H1 (cell line): ENCODE data around the gene CIAO3. TPM values are rescaled to one million over a fixed set of nuclear protein-coding genes. Genes with fewer than 3 reads are reported as not detected.

ENCODE experiments used
- CTCF ChIA-PET: fragments of 300-600 bp; sonication (Branson Sonifier 250); formaldehyde crosslinking; loops from one replicate; lab custom pipeline; 2021; ENCODE audit not compliant: partially characterized antibody; lab: Charles Lee
- POLR2A ChIA-PET: fragments of 300-600 bp; sonication (Branson Sonifier 250); formaldehyde crosslinking; loops from one replicate; lab custom pipeline; 2021; ENCODE audit warnings: inconsistent platforms; ENCODE audit not compliant: partially characterized antibody; lab: Charles Lee
- DNase-seq, 2 experiments: peaks; one replicate each; pipeline versions ENCODE4 v3.0.0 to v3.0.0-alpha.2; 2010 to 2022; ENCODE audit warnings: low spot score in 2 of 2, low read depth in 1 of 2, mixed read lengths in 1 of 2
- FAIRE-seq: peaks from 2 replicates; lab custom pipeline; 2011; peaks lifted over from hg19 to GRCh38; lab: Jason Lieb, UNC
- H2AFZ ChIP-seq: 2 replicates; pipeline ENCODE4 v1.8.1; 2012; ENCODE audit warnings: low read length, inconsistent platforms
- H2AK5ac ChIP-seq: 2 replicates; pipeline ENCODE4 v1.6.1; 2013; ENCODE audit warnings: low read depth, low read length
- H2BK120ac ChIP-seq: replicated peaks from 2 replicates; pipeline ENCODE3; 2013; ENCODE audit warnings: low read depth, low read length, inconsistent platforms
- H2BK12ac ChIP-seq: 2 replicates; pipeline ENCODE4 v1.6.1; 2013; ENCODE audit warnings: low read depth, low read length
- H2BK15ac ChIP-seq: 2 replicates; pipeline ENCODE4 v1.6.1; 2013; ENCODE audit warnings: low read length
- H2BK20ac ChIP-seq: 2 replicates; pipeline ENCODE4 v1.6.1; 2013; ENCODE audit warnings: low read length
- H2BK5ac ChIP-seq: 2 replicates; pipeline ENCODE4 v1.6.1; 2013; ENCODE audit warnings: low read depth, low read length
- H3K14ac ChIP-seq: 2 replicates; pipeline ENCODE4 v1.6.1; 2013; ENCODE audit warnings: inconsistent platforms; ENCODE audit not compliant: insufficient read length
- H3K18ac ChIP-seq: 2 replicates; pipeline ENCODE4 v1.6.1; 2013; ENCODE audit warnings: low read length; ENCODE audit errors: extremely low read depth
- H3K23ac ChIP-seq: 2 replicates; pipeline ENCODE4 v1.6.1; 2013; ENCODE audit warnings: inconsistent platforms; ENCODE audit not compliant: insufficient read length
- H3K23me2 ChIP-seq: 2 replicates; pipeline ENCODE4 v1.6.1; 2013; ENCODE audit warnings: low read depth, low read length
- H3K27ac ChIP-seq: 2 replicates; pipeline ENCODE4 v1.6.1; 2011; ENCODE audit warnings: low read depth, low read length, inconsistent platforms
- H3K27me3 ChIP-seq, 4 experiments: replicated peaks in 1 of 4; 1 replicate in 1 of 4; 2 replicates in 3 of 4; pipeline versions ENCODE4 v1.6.1 to v1.8.1; 2011 to 2013; ENCODE audit warnings: low read length in 3 of 4, mild to moderate bottlenecking in 3 of 4, inconsistent platforms in 2 of 4, mixed read lengths in 2 of 4, moderate library complexity in 1 of 4; ENCODE audit not compliant: control insufficient read depth in 3 of 4, insufficient read depth in 3 of 4; ENCODE audit errors: extremely low read depth in 1 of 4
- H3K36me3 ChIP-seq, 4 experiments: 2 replicates each; pipeline versions ENCODE4 v1.6.1 to v1.8.1; 2011 to 2013; ENCODE audit warnings: mild to moderate bottlenecking in 4 of 4, low read length in 3 of 4, moderate library complexity in 2 of 4, control low read depth in 1 of 4, inconsistent platforms in 1 of 4; ENCODE audit not compliant: insufficient read depth in 4 of 4, control insufficient read depth in 2 of 4
- H3K4ac ChIP-seq: replicated peaks from 2 replicates; pipeline ENCODE3; 2013; ENCODE audit warnings: low read length, low read depth, mixed read lengths, inconsistent platforms; ENCODE audit not compliant: insufficient read length
- H3K4me1 ChIP-seq, 4 experiments: replicated peaks in 1 of 4; 1 replicate in 1 of 4; 2 replicates in 3 of 4; pipeline versions ENCODE4 v1.6.1 to v1.8.1; 2011 to 2013; ENCODE audit warnings: low read length in 3 of 4, inconsistent platforms in 2 of 4, mixed read lengths in 1 of 4; ENCODE audit not compliant: insufficient read depth in 4 of 4, control insufficient read depth in 3 of 4
- H3K4me2 ChIP-seq, 2 experiments: 2 replicates each; pipeline versions ENCODE4 v1.6.1 to v1.8.1; 2011 to 2013; ENCODE audit warnings: low read depth in 2 of 2, low read length in 2 of 2, control low read depth in 1 of 2, inconsistent platforms in 1 of 2, mild to moderate bottlenecking in 1 of 2; ENCODE audit not compliant: insufficient read depth in 1 of 2
- H3K4me3 ChIP-seq, 4 experiments: fragments of 200-600, 300-600 bp in 1 of 4; sonication (generic), shearing (Covaris generic), sonication (Bioruptor Twin) in 1 of 4; 2 replicates each; pipeline versions ENCODE4 v1.5.1 to v1.8.1; 2011 to 2016; ENCODE audit warnings: low read length in 4 of 4, low read depth in 3 of 4, control low read depth in 2 of 4, inconsistent platforms in 2 of 4, mild to moderate bottlenecking in 2 of 4, mixed read lengths in 1 of 4, moderate library complexity in 1 of 4; ENCODE audit not compliant: insufficient read depth in 2 of 4; ENCODE audit errors: extremely low read depth in 1 of 4
- H3K56ac ChIP-seq: replicated peaks from 2 replicates; pipeline ENCODE3; 2013; ENCODE audit warnings: low read depth, mild to moderate bottlenecking, mixed read lengths, low read length, inconsistent platforms; ENCODE audit not compliant: insufficient read length
- H3K79me1 ChIP-seq: 2 replicates; pipeline ENCODE4 v1.6.1; 2013; ENCODE audit warnings: low read depth, low read length, control low read depth
- H3K79me2 ChIP-seq, 2 experiments: 2 replicates each; pipeline versions ENCODE4 v1.6.1 to v1.8.1; 2012 to 2013; ENCODE audit warnings: low read length in 2 of 2, mild to moderate bottlenecking in 2 of 2, inconsistent platforms in 1 of 2; ENCODE audit not compliant: insufficient read depth in 2 of 2, control insufficient read depth in 1 of 2
- H3K9ac ChIP-seq, 4 experiments: replicated peaks in 1 of 4; 1 replicate in 1 of 4; 2 replicates in 3 of 4; pipeline versions ENCODE4 v1.6.1 to v1.8.1; 2011 to 2013; ENCODE audit warnings: low read depth in 3 of 4, low read length in 3 of 4, control low read depth in 2 of 4, mild to moderate bottlenecking in 2 of 4, moderate library complexity in 2 of 4, inconsistent platforms in 1 of 4; ENCODE audit errors: extremely low read depth in 1 of 4
- H3K9me3 ChIP-seq, 2 experiments: 2 replicates each; pipeline versions ENCODE4 v1.6.1 to v1.8.1; 2012 to 2013; ENCODE audit warnings: mild to moderate bottlenecking in 2 of 2, moderate library complexity in 2 of 2, control low read depth in 1 of 2, inconsistent platforms in 1 of 2, low read depth in 1 of 2, low read length in 1 of 2, mixed read lengths in 1 of 2; ENCODE audit not compliant: insufficient read depth in 2 of 2
- H4K20me1 ChIP-seq, 2 experiments: replicated peaks in 1 of 2; 2 replicates each; pipeline versions ENCODE3 to v1.8.1; 2011 to 2013; ENCODE audit warnings: inconsistent platforms in 2 of 2, low read length in 2 of 2, mild to moderate bottlenecking in 1 of 2; ENCODE audit not compliant: insufficient read depth in 2 of 2, control insufficient read depth in 1 of 2
- H4K5ac ChIP-seq: 2 replicates; pipeline ENCODE4 v1.6.1; 2013; ENCODE audit warnings: low read length, low read depth, mixed read lengths, inconsistent platforms; ENCODE audit not compliant: insufficient read length
- H4K8ac ChIP-seq: 2 replicates; pipeline ENCODE4 v1.8.0; 2013; ENCODE audit warnings: mild to moderate bottlenecking, moderate library complexity, low read length, inconsistent platforms; ENCODE audit not compliant: insufficient read depth; ENCODE audit errors: extremely low read depth
- H4K91ac ChIP-seq: replicated peaks from 2 replicates; pipeline ENCODE3; 2013; ENCODE audit warnings: low read length, mixed read lengths, inconsistent platforms; ENCODE audit not compliant: insufficient read length
- BACH1 ChIP-seq: IDR thresholded peaks from 2 replicates; pipeline ENCODE4 v1.6.1; 2012; ENCODE audit warnings: low read length, improper control_type of control experiment
- BRCA1 ChIP-seq: IDR thresholded peaks from 2 replicates; pipeline ENCODE4 v1.6.1; 2012; ENCODE audit warnings: low read depth, low read length, improper control_type of control experiment
- CBX5 ChIP-seq: fragments of 300-800, 300-1000 bp; sonication (generic); IDR thresholded peaks from 2 replicates; pipeline ENCODE4 v1.7.1; 2016; ENCODE audit warnings: antibody characterized with exemption, low read length, low read depth
- CEBPB ChIP-seq: IDR thresholded peaks from 2 replicates; pipeline ENCODE4 v1.6.1; 2012; ENCODE audit warnings: low read depth, low read length
- GABPA ChIP-seq: IDR thresholded peaks from 2 replicates; pipeline ENCODE4 v1.6.1; 2011; ENCODE audit warnings: mild to moderate bottlenecking, low read length, moderate library complexity, borderline replicate concordance; ENCODE audit not compliant: insufficient read depth
- KDM1A ChIP-seq: fragments of 200-600, 300-600 bp; sonication (generic); IDR thresholded peaks from 2 replicates; pipeline ENCODE4 v1.7.1; 2016; ENCODE audit warnings: mild to moderate bottlenecking, low read length, borderline replicate concordance
- NANOG ChIP-seq: IDR thresholded peaks from 2 replicates; pipeline ENCODE4 v1.6.1; 2011; ENCODE audit warnings: low read length, low read depth, mild to moderate bottlenecking, inconsistent platforms; ENCODE audit not compliant: insufficient read depth, poor library complexity, severe bottlenecking
- POLR2AphosphoS5 ChIP-seq: IDR thresholded peaks from 2 replicates; pipeline ENCODE4 v1.6.1; 2011; ENCODE audit warnings: low read depth, low read length
- RBBP5 ChIP-seq: IDR thresholded peaks from 2 replicates; pipeline ENCODE4 v1.7.1; 2012; ENCODE audit warnings: low read depth, mild to moderate bottlenecking, inconsistent platforms, low read length, moderate library complexity, borderline replicate concordance
- SAP30 ChIP-seq: fragments of 300-600 bp; sonication (generic); IDR thresholded peaks from 2 replicates; pipeline ENCODE4 v1.7.1; 2012; ENCODE audit warnings: low read length, moderate library complexity, mild to moderate bottlenecking, inconsistent platforms; ENCODE audit not compliant: insufficient read depth, insufficient replicate concordance
- SP4 ChIP-seq: IDR thresholded peaks from 2 replicates; pipeline ENCODE4 v1.6.1; 2012; ENCODE audit warnings: low read length, inconsistent platforms
- TAF1 ChIP-seq: IDR thresholded peaks from 2 replicates; pipeline ENCODE4 v1.6.1; 2011; ENCODE audit warnings: mild to moderate bottlenecking, low read depth, low read length
- YY1 ChIP-seq: IDR thresholded peaks from 2 replicates; pipeline ENCODE4 v1.6.1; 2011; ENCODE audit warnings: low read depth, mild to moderate bottlenecking, low read length
- WGBS, 2 experiments: shearing (Covaris generic) in 1 of 2; methylation state at CpG; one replicate each; pipeline versions ENCODE4 v1.1.6 to v1.1.7; 2013 to 2015; ENCODE audit warnings: low lambda C conversion rate in 2 of 2, mixed read lengths in 2 of 2, inconsistent platforms in 1 of 2, low coverage in 1 of 2, missing lambda C conversion rate in 1 of 2; ENCODE audit not compliant: insufficient replicate concordance in 2 of 2, insufficient coverage in 1 of 2, insufficient read length in 1 of 2; ENCODE audit errors: extremely low coverage in 1 of 2, missing lambda C conversion rate in 1 of 2; 5-methylcytosine and 5-hydroxymethylcytosine counted together
- polyA plus RNA-seq, 7 experiments: library from polyadenylated mRNA; depleted of rRNA in 3 of 7; stranded (reverse) in 5 of 7; unstranded in 2 of 7; fragments of >200 nt in 5 of 7; fragments of 200-250 nt in 2 of 7; gene quantifications; 1 replicate in 5 of 7; 2 replicates in 1 of 7; 4 replicates in 1 of 7; pipeline versions ENCODE4 v1.2.1 to v1.2.3, GENCODE V29; 2011 to 2013; ENCODE audit warnings: missing spikeins in 2 of 7, mixed read lengths in 2 of 7
- total RNA-seq: library from RNA; stranded (reverse); fragmentation: NEBNext Ultra II Directional; extraction: Animal tissue kit (Norgen Biotek cat#: 25700); gene quantifications from 2 replicates; pipeline ENCODE4 v1.2.1, GENCODE V29; 2021
- TF ChIP-seq, protein P1 (sequence below): IDR thresholded peaks from 2 replicates; pipeline ENCODE4 v1.6.1; 2012; ENCODE audit warnings: inconsistent platforms

CIAO3 gene
- total and polyA plus RNA-seq, 2 of the 8 experiments (the other 6 are each of a cell fraction or from before 2014, with no cell fraction given) = 20.0 to 20.4 TPM

DNA sequence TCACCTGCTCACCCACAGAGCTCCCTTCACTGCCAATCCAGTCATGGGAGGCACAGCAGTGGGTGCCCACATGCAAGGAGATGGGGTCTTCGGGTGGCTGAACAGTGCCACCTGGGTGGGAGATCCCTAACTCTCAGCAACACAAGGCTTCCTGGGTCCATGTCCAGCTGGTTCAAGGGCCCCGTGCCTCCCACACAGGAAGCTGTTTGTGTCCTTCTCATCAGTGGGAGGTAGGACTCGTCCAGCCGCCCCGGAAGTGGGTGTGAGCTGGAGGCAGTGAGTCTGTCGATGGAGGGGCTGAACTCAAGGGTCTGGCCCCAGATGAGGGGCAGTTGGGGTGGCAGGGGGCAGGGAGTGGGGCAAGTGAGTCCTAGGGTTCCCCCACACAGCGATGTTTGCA lies 36.8 kb downstream of the CIAO3 start:
- no peak overlapping the region for H4K5ac ChIP-seq
- no peak overlapping the region for H3K27ac ChIP-seq
- CTCF ChIA-PET = interaction anchor here (1.1 to 33.4 kb wide), 7 partner anchors 8 to 81 kb away, joined by 3 to 977 read pairs (median 5); partner anchors contain the start of genes ANTKMT, CCDC78, CIAO3 and HAGHL
- peaks cover 63 to 93% (median 88%) of the 10 kb centered on the region in 4 experiments for H3K27me3 ChIP-seq
- H3K4ac ChIP-seq = no peak overlapping the region
- H3K4me3 ChIP-seq = no peak overlapping the region
- no peak overlapping the region for H3K23ac ChIP-seq
- no peak overlapping the region for H2BK120ac ChIP-seq
- no peak for FAIRE-seq
- H3K4me2 ChIP-seq = 0 out of 4 replicates have a peak overlapping the region, but pooled peaks of 1 of the 2 experiments have one; percentile 66
- no peak overlapping the region for H4K8ac ChIP-seq
- peaks cover 0 to 8% (median 2%) of the 10 kb centered on the region in 4 experiments; a peak in 4 of 7 replicates for H3K4me1 ChIP-seq
- no peaks in the 10 kb centered on the region for H3K79me1 ChIP-seq
- H3K79me2 ChIP-seq = no peaks in the 10 kb centered on the region
- H3K9ac ChIP-seq = no peak overlapping the region
- no peaks in the 10 kb centered on the region for H3K36me3 ChIP-seq
- POLR2A ChIA-PET = interaction anchor here (1.0 to 4.5 kb wide), 9 partner anchors 9 to 96 kb away, joined by 3 to 30 read pairs (median 4); partner anchors contain the start of genes ANTKMT, CCDC78, CIAO3 and GNG13
- H2BK15ac ChIP-seq = peak overlapping the region; percentile 36; the same call in 1 of the 2 replicates
- H2BK12ac ChIP-seq = no peak overlapping the region
- no peak for DNase-seq
- no peak overlapping the region for H2AK5ac ChIP-seq
- H4K91ac ChIP-seq = no peak overlapping the region
- no peak overlapping the region for H3K18ac ChIP-seq
- H2BK20ac ChIP-seq = no peak overlapping the region
- no peak overlapping the region for H3K14ac ChIP-seq
- H3K9me3 ChIP-seq = no peaks in the 10 kb centered on the region
- H4K20me1 ChIP-seq = peaks cover 8 to 31% of the 10 kb centered on the region in 2 experiments
- H3K23me2 ChIP-seq = peaks cover 12% of the 10 kb centered on the region; the same call in 1 of the 2 replicates
- H2AFZ ChIP-seq = no peak overlapping the region
- no peak overlapping the region for H2BK5ac ChIP-seq
- WGBS, 2 experiments = 85% methylated on average over 7 of the region's 7 CpGs; no CpG with 5 or more reads in 1 of the 2 experiments
- no peak overlapping the region for H3K56ac ChIP-seq
- no peak for TF ChIP-seq POLR2AphosphoS5
- no peak for TF ChIP-seq YY1
- no peak for TF ChIP-seq SAP30
- TF ChIP-seq TAF1 = no peak
- TF ChIP-seq KDM1A = no peak
- no peak for TF ChIP-seq NANOG
- no peak for TF ChIP-seq RBBP5
- no peak for TF ChIP-seq BACH1
- TF ChIP-seq SP4 = no peak
- TF ChIP-seq BRCA1 = no peak
- TF ChIP-seq GABPA = no peak
- TF ChIP-seq CEBPB = no peak
- TF ChIP-seq CBX5 = no peak
- TF ChIP-seq, protein P1, sequence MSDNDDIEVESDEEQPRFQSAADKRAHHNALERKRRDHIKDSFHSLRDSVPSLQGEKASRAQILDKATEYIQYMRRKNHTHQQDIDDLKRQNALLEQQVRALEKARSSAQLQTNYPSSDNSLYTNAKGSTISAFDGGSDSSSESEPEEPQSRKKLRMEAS = no peak
